Measurements from ENCODE around the gene CBX4.

The CBX4 gene

DNA sequence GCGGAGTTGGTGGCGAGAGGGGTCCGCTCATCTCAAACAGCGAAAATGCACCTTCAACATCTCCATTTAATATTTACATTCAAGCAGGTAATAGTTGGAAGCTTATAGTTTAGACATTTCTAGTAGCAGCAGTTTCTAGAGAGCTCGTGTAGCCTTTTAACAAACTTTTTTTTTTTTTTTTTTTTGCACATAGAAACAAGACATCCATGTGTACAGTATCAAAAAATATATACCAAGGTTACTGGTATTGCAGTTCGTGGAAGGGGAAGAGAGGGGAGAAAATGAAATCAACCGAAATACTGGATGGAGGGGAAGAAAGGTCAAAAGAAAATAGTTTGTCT is 6.2 kb downstream of the CBX4 start:
- H3K4me3 Mint-ChIP-seq = peak overlapping the region; percentile 28
- no peak overlapping the region for H3K27ac Mint-ChIP-seq
- no peak for DNase-seq
- H3K9me3 Mint-ChIP-seq = no peaks in the 10 kb centered on the region
- peaks cover 25% of the 10 kb centered on the region for H3K27me3 Mint-ChIP-seq
- H3K36me3 Mint-ChIP-seq = peaks cover 25% of the 10 kb centered on the region
- CTCF ChIA-PET = interaction anchor here (1.6 kb wide), 1 partner anchor 8 kb away, joined by 7 read pairs; no protein-coding TSS in a partner anchor
- H3K4me1 Mint-ChIP-seq = peaks cover 50% of the 10 kb centered on the region

GRCh38 chr17:79832218-79833109 is 6.8 kb downstream of the CBX4 start:
- peaks cover 25% of the 10 kb centered on the region for H3K27me3 Mint-ChIP-seq
- peak overlapping the region; percentile 28 for H3K4me3 Mint-ChIP-seq
- peaks cover 22% of the 10 kb centered on the region for H3K36me3 Mint-ChIP-seq
- CTCF ChIA-PET = interaction anchor here (1.6 kb wide), 1 partner anchor 8 kb away, joined by 7 read pairs; no protein-coding TSS in a partner anchor
- DNase-seq = no peak
- no peak overlapping the region for H3K27ac Mint-ChIP-seq
- peaks cover 53% of the 10 kb centered on the region for H3K4me1 Mint-ChIP-seq
- H3K9me3 Mint-ChIP-seq = no peaks in the 10 kb centered on the region

- CTCF ChIA-PET = interaction anchor here (1.3 kb wide), 1 partner anchor 14 kb away, joined by 3 read pairs; no protein-coding TSS in a partner anchor
- DNase-seq = no peak
- H3K36me3 Mint-ChIP-seq = peaks cover 16% of the 10 kb centered on the region
- H3K4me3 Mint-ChIP-seq = no peak overlapping the region
- H3K9me3 Mint-ChIP-seq = no peaks in the 10 kb centered on the region
- peaks cover 53% of the 10 kb centered on the region for H3K4me1 Mint-ChIP-seq
- peaks cover 25% of the 10 kb centered on the region for H3K27me3 Mint-ChIP-seq
- H3K27ac Mint-ChIP-seq = no peak overlapping the region
Observed at GRCh38 chr17:79831265-79832217, 7.7 kb downstream of the CBX4 start.

GRCh38 chr17:79830763-79831264 is 8.4 kb downstream of the CBX4 start:
- H3K4me3 Mint-ChIP-seq = no peak overlapping the region
- H3K4me1 Mint-ChIP-seq = peaks cover 54% of the 10 kb centered on the region
- H3K9me3 Mint-ChIP-seq = no peaks in the 10 kb centered on the region
- no peak for DNase-seq
- no peak overlapping the region for H3K27ac Mint-ChIP-seq
- H3K36me3 Mint-ChIP-seq = peaks cover 16% of the 10 kb centered on the region
- peaks cover 33% of the 10 kb centered on the region for H3K27me3 Mint-ChIP-seq
- CTCF ChIA-PET = interaction anchor here (1.3 kb wide), 1 partner anchor 13 kb away, joined by 3 read pairs; no protein-coding TSS in a partner anchor

DNA sequence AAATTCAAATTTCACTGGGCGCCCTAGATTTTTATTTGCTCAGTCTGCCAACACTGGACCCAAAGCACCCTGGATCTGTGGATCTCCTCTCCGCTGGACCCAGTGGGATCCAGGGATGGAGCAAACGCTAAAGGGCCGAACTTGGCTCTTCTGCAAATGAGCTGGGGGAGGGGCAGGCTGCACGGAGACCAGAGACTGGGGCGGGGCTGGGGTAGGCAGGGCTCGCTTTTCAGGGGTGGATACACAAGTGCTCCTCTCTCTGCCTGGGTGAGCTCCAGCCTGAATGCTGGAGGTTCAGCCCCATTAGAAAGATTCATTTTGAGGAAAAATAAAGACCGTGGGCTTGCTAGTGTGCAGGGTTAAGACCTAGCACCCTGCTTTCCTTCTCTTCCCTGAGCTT is 8.9 kb downstream of the CBX4 start:
- Mint-ChIP-seq H3K4me3 (no peak overlapping the region), H3K27me3 (peaks cover 36% of the 10 kb centered on the region), H3K9me3 (no peaks in the 10 kb centered on the region), H3K27ac (no peak overlapping the region), H3K36me3 (peaks cover 14% of the 10 kb centered on the region), H3K4me1 (peaks cover 56% of the 10 kb centered on the region)
- no peak for DNase-seq
- CTCF ChIA-PET = interaction anchor here (1.3 kb wide), 1 partner anchor 12 kb away, joined by 3 read pairs; no protein-coding TSS in a partner anchor

GRCh38 chr17:79829457-79829856 is 9.8 kb downstream of the CBX4 start:
- H3K27ac Mint-ChIP-seq = no peak overlapping the region

DNA sequence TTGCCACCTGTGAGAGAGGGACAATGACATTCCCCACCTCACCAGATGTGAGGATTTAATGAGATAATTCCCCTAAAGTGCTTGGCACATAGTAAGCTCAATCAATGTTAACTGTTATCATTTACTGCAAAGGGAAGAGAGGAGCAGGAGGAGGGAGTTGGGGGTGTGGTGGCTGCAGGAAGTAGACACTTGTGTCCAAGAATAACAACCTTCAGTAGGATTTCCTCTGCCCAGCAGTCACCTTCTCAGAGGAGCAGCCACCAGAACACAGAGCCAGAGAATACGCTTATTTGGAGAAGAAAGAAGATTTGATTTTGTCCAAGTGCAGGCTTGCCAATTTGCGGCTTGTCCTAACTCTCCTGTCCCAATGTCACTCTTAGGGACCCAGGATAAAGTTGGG is 10.2 kb downstream of the CBX4 start:
- CTCF ChIA-PET = interaction anchor here (1.0 kb wide), 1 partner anchor 21 kb away, joined by 3 read pairs; no protein-coding TSS in a partner anchor
- H3K27ac Mint-ChIP-seq = no peak overlapping the region
- DNase-seq = no peak

More at GRCh38 chr17:79829457-79829856, 9.8 kb downstream of the CBX4 start:
- CTCF ChIA-PET = no interaction called here
- H3K36me3 Mint-ChIP-seq = peaks cover 7% of the 10 kb centered on the region
- H3K4me1 Mint-ChIP-seq = peaks cover 48% of the 10 kb centered on the region
- H3K27me3 Mint-ChIP-seq = peaks cover 43% of the 10 kb centered on the region
- DNase-seq = no peak
- H3K9me3 Mint-ChIP-seq = no peaks in the 10 kb centered on the region
- no peak overlapping the region for H3K4me3 Mint-ChIP-seq

DNA sequence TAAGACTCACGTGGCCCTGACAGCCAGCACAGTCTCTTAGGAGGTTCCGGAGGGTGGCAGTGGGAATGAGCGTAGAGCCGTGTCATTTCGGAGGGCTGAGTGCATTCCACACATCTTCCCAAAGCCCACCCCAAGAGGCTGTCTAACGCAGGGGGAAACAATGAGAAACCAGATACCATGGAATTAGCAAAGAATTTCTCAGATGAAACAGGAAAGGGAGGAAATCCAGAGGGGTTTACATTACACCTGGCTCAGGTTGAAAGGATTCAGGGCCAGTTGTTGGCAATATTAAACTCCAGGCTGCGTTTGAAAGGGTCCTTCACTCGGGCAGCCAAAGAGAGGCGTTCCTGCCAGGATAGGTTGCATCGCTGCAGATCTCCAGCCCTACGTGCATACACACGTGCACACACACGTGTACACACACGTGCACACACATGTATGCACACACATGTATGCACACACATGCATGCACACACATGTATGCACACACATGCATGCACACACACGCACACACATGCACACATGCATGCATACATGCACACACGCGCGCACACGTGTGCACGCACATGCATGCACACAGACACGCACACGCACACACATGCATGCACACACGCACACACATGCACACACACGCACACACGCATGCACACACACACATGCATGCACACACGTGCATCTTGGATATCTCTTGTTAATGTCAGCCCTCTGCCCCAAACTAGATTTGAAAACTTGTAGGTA is 12.2 kb downstream of the CBX4 start:
- peaks cover 1% of the 10 kb centered on the region for H3K36me3 Mint-ChIP-seq
- H3K27me3 Mint-ChIP-seq = peaks cover 63% of the 10 kb centered on the region
- no peak overlapping the region for H3K4me3 Mint-ChIP-seq
- no peak overlapping the region for H3K27ac Mint-ChIP-seq
- no peak for DNase-seq
- H3K9me3 Mint-ChIP-seq = no peaks in the 10 kb centered on the region
- CTCF ChIA-PET = no interaction called here
- H3K4me1 Mint-ChIP-seq = peaks cover 42% of the 10 kb centered on the region

More for the DNA sequence above, 10.2 kb downstream of the CBX4 start:
- Mint-ChIP-seq H3K27me3 (peaks cover 46% of the 10 kb centered on the region), H3K4me3 (no peak overlapping the region), H3K9me3 (no peaks in the 10 kb centered on the region), H3K4me1 (peaks cover 48% of the 10 kb centered on the region), H3K36me3 (peaks cover 6% of the 10 kb centered on the region)

DNA sequence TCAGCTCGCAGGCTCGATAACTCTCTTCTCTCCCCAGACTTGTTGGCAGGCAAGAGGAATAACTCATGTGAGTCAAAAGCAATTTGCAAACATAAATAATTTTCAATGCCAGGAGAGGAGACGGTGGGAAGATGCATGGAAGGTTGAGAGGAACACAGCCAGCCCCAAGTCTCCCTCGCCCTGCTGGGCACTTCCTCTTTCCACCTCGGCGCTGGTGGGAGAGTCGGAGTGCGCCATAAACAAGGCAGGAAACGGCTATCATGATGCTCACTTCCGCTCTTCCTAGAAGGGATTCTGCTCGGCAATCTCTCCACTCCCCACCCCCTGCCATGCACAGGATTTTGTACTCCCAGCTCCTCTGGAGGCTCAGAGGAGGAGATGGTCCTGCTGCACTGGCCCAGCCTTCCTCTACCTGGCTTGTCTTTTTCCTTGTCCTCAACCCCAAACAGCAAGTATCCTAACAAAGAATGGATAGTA is 13.0 kb downstream of the CBX4 start:
- Mint-ChIP-seq H3K9me3 (no peaks in the 10 kb centered on the region), H3K4me3 (peak overlapping the region; percentile 27), H3K27ac (no peak overlapping the region), H3K27me3 (peaks cover 66% of the 10 kb centered on the region), H3K36me3 (no peaks in the 10 kb centered on the region), H3K4me1 (peaks cover 38% of the 10 kb centered on the region)
- no peak for DNase-seq
- CTCF ChIA-PET = interaction anchor here (0.6 to 1.9 kb wide), 3 partner anchors 11 to 18 kb away, joined by 3 to 6 read pairs (median 5); no protein-coding TSS in a partner anchor

GRCh38 chr17:79825580-79825921 is 13.7 kb downstream of the CBX4 start:
- Mint-ChIP-seq H3K27ac (no peak overlapping the region), H3K4me1 (peaks cover 37% of the 10 kb centered on the region), H3K4me3 (no peak overlapping the region), H3K36me3 (no peaks in the 10 kb centered on the region), H3K9me3 (no peaks in the 10 kb centered on the region), H3K27me3 (peaks cover 66% of the 10 kb centered on the region)
- CTCF ChIA-PET = interaction anchor here (0.6 to 2.0 kb wide), 5 partner anchors 8 to 17 kb away, joined by 3 to 7 read pairs (median 5); no protein-coding TSS in a partner anchor
- DNase-seq = no peak

- no peak for DNase-seq
- H3K36me3 Mint-ChIP-seq = no peaks in the 10 kb centered on the region
- no peak overlapping the region for H3K4me3 Mint-ChIP-seq
- H3K27ac Mint-ChIP-seq = no peak overlapping the region
- no peaks in the 10 kb centered on the region for H3K9me3 Mint-ChIP-seq
- peaks cover 37% of the 10 kb centered on the region for H3K4me1 Mint-ChIP-seq
- H3K27me3 Mint-ChIP-seq = peaks cover 66% of the 10 kb centered on the region
- CTCF ChIA-PET = interaction anchor here (1.1 to 2.0 kb wide), 4 partner anchors 9 to 15 kb away, joined by 3 to 7 read pairs (median 6); no protein-coding TSS in a partner anchor
Observed at GRCh38 chr17:79824893-79825579, 14.2 kb downstream of the CBX4 start.

DNA sequence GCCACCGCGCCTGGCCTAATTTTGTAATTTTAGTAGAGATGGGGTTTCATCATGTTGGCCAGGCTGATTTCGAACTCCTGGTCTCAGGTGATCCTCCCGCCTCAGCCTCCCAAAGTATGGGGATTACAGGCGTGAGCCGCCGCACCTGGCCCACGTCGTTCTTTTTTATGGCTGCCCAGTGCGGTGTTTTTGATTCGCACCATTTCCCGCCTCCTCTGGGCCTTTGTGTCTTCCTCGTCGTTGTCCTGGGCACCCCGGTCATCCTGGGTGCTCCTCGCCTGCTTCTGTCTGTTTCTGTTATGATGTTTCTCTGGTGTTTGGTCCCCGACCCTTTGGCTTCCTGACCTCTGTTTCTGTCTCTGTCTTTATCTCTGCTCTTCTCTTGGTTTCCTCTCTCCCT is 15.0 kb downstream of the CBX4 start:
- Mint-ChIP-seq H3K9me3 (no peaks in the 10 kb centered on the region), H3K27ac (no peak overlapping the region), H3K4me1 (peaks cover 36% of the 10 kb centered on the region), H3K27me3 (peaks cover 69% of the 10 kb centered on the region), H3K4me3 (no peak overlapping the region), H3K36me3 (no peaks in the 10 kb centered on the region)
- CTCF ChIA-PET = interaction anchor here (2.0 kb wide), 1 partner anchor 9 kb away, joined by 7 read pairs; no protein-coding TSS in a partner anchor
- DNase-seq = no peak
